ENCODE results near the gene ATP6V1C2.
"Not testable (repeated sequence)": the region's sequence is repeated elsewhere in the genome, so short reads cannot be mapped to it uniquely, and the experiment has no call there.

ATP6V1C2 gene

GRCh38 chr2:10818305-10818704, 96.9 kb downstream of the ATP6V1C2 start:
- DNase-seq: not testable (repeated sequence)

GRCh38 chr2:10818984-10819383, 97.6 kb downstream of the ATP6V1C2 start:
- no peak for DNase-seq

- no peak for DNase-seq
Measured at GRCh38 chr2:10819714-10820314, 98.4 kb downstream of the ATP6V1C2 start.

- no peak for DNase-seq
Measured at GRCh38 chr2:10820562-10820961, 99.1 kb downstream of the ATP6V1C2 start.

GRCh38 chr2:10820978-10821695, 99.7 kb downstream of the ATP6V1C2 start:
- no peak for DNase-seq

GRCh38 chr2:10824191-10824590, 102.8 kb downstream of the ATP6V1C2 start:
- no peak for DNase-seq

GRCh38 chr2:10826026-10826425, 104.6 kb downstream of the ATP6V1C2 start:
- no peak for DNase-seq

GRCh38 chr2:10826625-10827024, 105.2 kb downstream of the ATP6V1C2 start:
- DNase-seq: no peak

- no peak for DNase-seq
Measured at GRCh38 chr2:10828346-10828745, 106.9 kb downstream of the ATP6V1C2 start.

- no peak for DNase-seq
Measured at GRCh38 chr2:10829299-10829698, 107.9 kb downstream of the ATP6V1C2 start.

- DNase-seq: no peak
Measured at GRCh38 chr2:10830203-10830602, 108.8 kb downstream of the ATP6V1C2 start.

- DNase-seq: no peak
Measured at GRCh38 chr2:10830641-10831399, 109.4 kb downstream of the ATP6V1C2 start.

- no peak for DNase-seq
Measured at GRCh38 chr2:10831400-10831985, 110.1 kb downstream of the ATP6V1C2 start.

GRCh38 chr2:10832203-10832936, 110.9 kb downstream of the ATP6V1C2 start:
- peak; percentile 74 to 80 for DNase-seq

GRCh38 chr2:10833021-10833420, 111.6 kb downstream of the ATP6V1C2 start:
- DNase-seq: no peak

GRCh38 chr2:10834068-10834655, 112.7 kb downstream of the ATP6V1C2 start:
- no peak for DNase-seq

Data from CD4-positive, alpha-beta T cell treated with Interleukin-1 beta for 1 hour (primary cell).